Activated CD4-positive, CD25-positive, alpha-beta regulatory T cell treated with anti-CD3 and anti-CD28 coated beads, Interleukin-2, amount 50 U/mL, for 24 hours (primary cell): ENCODE measurements around the gene MUC5AC.

Source experiments
- ATAC-seq, 2 donors: fragments of 150-1000 bp; cut with Tn5 transposase; one replicate each; pipeline ENCODE4 v1.10.0; 2021; ENCODE audit warnings: mild to moderate bottlenecking in 1 of 2, moderate library complexity in 1 of 2

Gene MUC5AC

GRCh38 chr11:1228101-1228821 lies 70.5 kb downstream of the MUC5AC start:
- ATAC-seq, result no peak

GRCh38 chr11:1228921-1229451 lies 71.2 kb downstream of the MUC5AC start:
- no peak for ATAC-seq

GRCh38 chr11:1229471-1230120 lies 71.8 kb downstream of the MUC5AC start:
- ATAC-seq, result no peak

GRCh38 chr11:1230121-1230455 lies 72.3 kb downstream of the MUC5AC start:
- ATAC-seq, result no peak

- no peak for ATAC-seq
These were observed 73.0 kb downstream of the MUC5AC start for GRCh38 chr11:1230456-1231395.

- ATAC-seq, result no peak
These were observed 73.8 kb downstream of the MUC5AC start for GRCh38 chr11:1231396-1232020.

GRCh38 chr11:1232021-1232882 lies 74.5 kb downstream of the MUC5AC start:
- ATAC-seq, result no peak

- no peak for ATAC-seq
These were observed 75.1 kb downstream of the MUC5AC start for GRCh38 chr11:1232883-1233321.

- ATAC-seq, result no peak
These were observed 75.7 kb downstream of the MUC5AC start for GRCh38 chr11:1233351-1234053.

- no peak for ATAC-seq
These were observed 76.4 kb downstream of the MUC5AC start for GRCh38 chr11:1234054-1234720.

- ATAC-seq, result no peak
These were observed 77.1 kb downstream of the MUC5AC start for GRCh38 chr11:1234771-1235305.

- ATAC-seq, result no peak
These were observed 77.7 kb downstream of the MUC5AC start for GRCh38 chr11:1235306-1235900.

- no peak for ATAC-seq
These were observed 78.2 kb downstream of the MUC5AC start for GRCh38 chr11:1235901-1236315.

- ATAC-seq, result no peak
These were observed 78.8 kb downstream of the MUC5AC start for GRCh38 chr11:1236316-1237127.

- no peak for ATAC-seq
These were observed 79.4 kb downstream of the MUC5AC start for GRCh38 chr11:1237128-1237580.

GRCh38 chr11:1237851-1238250 lies 80.1 kb downstream of the MUC5AC start:
- ATAC-seq, result no peak

- no peak for ATAC-seq
These were observed 81.2 kb downstream of the MUC5AC start for GRCh38 chr11:1238767-1239595.
